Adrenal gland (tissue), 12 donors: Measurements from ENCODE around the gene EPB41L1. TPM values are rescaled to one million over a fixed set of nuclear protein-coding genes. Genes with fewer than 3 reads are reported as not detected.

Experiments used
- DNase-seq, 7 donors: peaks; one replicate each; pipeline ENCODE4 v3.0.0-alpha.2; 2019 to 2020
- H3K27ac ChIP-seq, 5 donors: fragments of 200-600 bp; sonication (generic) in 4 of 5; 1 replicate in 3 of 5; 2 replicates in 2 of 5; pipeline versions ENCODE4 v1.5.1 to v1.8.0; 2016 to 2020; ENCODE audit warnings: mild to moderate bottlenecking in 1 of 5
- H3K27me3 ChIP-seq: fragments of 200-600 bp; 2 replicates; pipeline ENCODE4 v1.8.0; 2021
- H3K36me3 ChIP-seq, 2 donors: fragments of 200-600 bp; replicated peaks in 1 of 2; 1 replicate in 1 of 2; 2 replicates in 1 of 2; pipeline versions ENCODE4 v1.5.1 to v1.8.0; 2018 to 2022
- H3K4me1 ChIP-seq, 2 donors: fragments of 200-600 bp; replicated peaks in 1 of 2; 1 replicate in 1 of 2; 2 replicates in 1 of 2; pipeline versions ENCODE4 v1.5.1 to v1.8.0; 2018 to 2021
- H3K4me3 ChIP-seq, 4 donors: fragments of 200-600 bp; sonication (generic) in 3 of 4; one replicate each; pipeline ENCODE4 v1.5.1; 2016 to 2018
- H3K9me3 ChIP-seq, 3 donors: fragments of 200-600 bp; sonication (generic) in 1 of 3; replicated peaks in 1 of 3; 1 replicate in 2 of 3; 2 replicates in 1 of 3; pipeline versions ENCODE4 v1.5.1 to v1.8.0; 2016 to 2021
- CTCF ChIP-seq, 6 experiments: fragments of 450-650 bp in 4 of 6; fragments of 200-600 bp in 2 of 6; sonication (generic) in 1 of 6; IDR thresholded peaks; 1 replicate in 5 of 6; 2 replicates in 1 of 6; pipeline versions ENCODE4 v1.5.1 to v1.8.0; 2016 to 2021; ENCODE audit warnings: antibody characterized with exemption in 6 of 6, mild to moderate bottlenecking in 2 of 6, moderate library complexity in 1 of 6
- POLR2A ChIP-seq, 2 donors: fragments of 450-650 bp; IDR thresholded peaks; one replicate each; pipeline ENCODE4 v1.6.1; 2017; ENCODE audit warnings: antibody characterized with exemption in 2 of 2, mild to moderate bottlenecking in 2 of 2, moderate library complexity in 1 of 2
- WGBS, 4 donors: extraction: QIAGEN DNeasy Blood & Tissue Kit in 2 of 4; methylation state at CpG; one replicate each; pipeline versions ENCODE4 v1.1.5 to v1.1.7; 2013 to 2017; 5-methylcytosine and 5-hydroxymethylcytosine counted together
- intact Hi-C, 2 donors: fragments of 100-400 bp; cut with DNase I; formaldehyde crosslinking; loops; one replicate each; pipeline versions ENCODE4 v1.14.1 to v1.15.0; 2022 to 2023
- polyA plus RNA-seq, 3 donors: library from polyadenylated mRNA; stranded (reverse); fragments of 200-250 nt in 2 of 3; fragments of 350-450 nt in 1 of 3; fragmentation: Illumina TruSeq in 1 of 3; extraction: RNeasy Lipid Tissue Mini Kit (QIAGEN cat#74804) in 1 of 3; gene quantifications; one replicate each; pipeline ENCODE4 v1.2.3, GENCODE V29; 2013 to 2014
- total RNA-seq, 9 donors: library from RNA; depleted of rRNA in 4 of 9; stranded (reverse); fragments of >200 nt in 4 of 9; fragments of 120-200 nt in 1 of 9; fragmentation: NEBNext Ultra II Directional in 1 of 9; extraction: Animal tissue kit (Norgen Biotek cat#: 25700) in 1 of 9; gene quantifications; one replicate each; pipeline versions ENCODE4 v1.1.0 to v1.2.4, GENCODE V29; 2013 to 2023
- donor health status: healthy with polysubstance abuse.
- donor health status: Bipolar disorder and iron deficiency.
- donor health status: DM: yes; HTN: yes; CAD: no.
- donor health status: DM: no; HTN: no; CAD: no.
- donor health status: DM: no; HTN: no; CAD: no.
- donor health status: DM: yes; HTN: yes; CAD: no.

Gene EPB41L1
- total and polyA plus RNA-seq, 12 donors = 29.8 to 1,154 (median 164) TPM

GRCh38 chr20:36157610-36158009, 3.1 kb downstream of the EPB41L1 start:
- Histone ChIP-seq H3K9me3 (no peaks in the 10 kb centered on the region), H3K36me3 (no peaks in the 10 kb centered on the region), H3K4me3 (no peak overlapping the region), H3K27me3 (no peaks in the 10 kb centered on the region), H3K4me1 (peaks cover 25 to 59% of the 10 kb centered on the region in 2 donors), H3K27ac (peak overlapping the region; percentile 22 to 94 (median 86))
- intact Hi-C loops = loop anchor here (5.0 kb wide), 2 partner anchors 35 to 40 kb away; no protein-coding TSS in a partner anchor
- no peak for TF ChIP-seq POLR2A (IDR thresholded peaks at IDR 0.05)
- no peak for TF ChIP-seq CTCF (IDR thresholded peaks at IDR 0.05)
- 20 to 70% (median 50%) methylated on average over 1 of the region's 1 CpG for WGBS, 4 donors
- peak in 1 of 7 donors; percentile 53 for DNase-seq

- TF ChIP-seq CTCF (IDR thresholded peaks at IDR 0.05) (no peak), POLR2A (IDR thresholded peaks at IDR 0.05) (no peak)
- DNase-seq = no peak
- Histone ChIP-seq H3K4me1 (peaks cover 27 to 59% of the 10 kb centered on the region in 2 donors), H3K4me3 (no peak overlapping the region), H3K27me3 (no peaks in the 10 kb centered on the region), H3K36me3 (no peaks in the 10 kb centered on the region), H3K9me3 (no peaks in the 10 kb centered on the region), H3K27ac (peak overlapping the region; percentile 1 to 94 (median 86))
- 31 to 42% (median 39%) methylated on average over 9 of the region's 9 CpGs for WGBS, 4 donors
- intact Hi-C loops = loop anchor here (5.0 kb wide), 2 partner anchors 34 to 39 kb away; no protein-coding TSS in a partner anchor
These were observed 3.7 kb downstream of the EPB41L1 start for GRCh38 chr20:36158160-36158741.

- no peaks in the 10 kb centered on the region for H3K36me3 ChIP-seq
- no peaks in the 10 kb centered on the region for H3K27me3 ChIP-seq
- peaks cover 27 to 50% of the 10 kb centered on the region in 2 donors for H3K4me1 ChIP-seq
- peak overlapping the region in 4 of 5 donors; percentile 1 to 94 (median 89) for H3K27ac ChIP-seq
- intact Hi-C loops = loop anchor here (5.0 kb wide), 2 partner anchors 32 to 37 kb away; no protein-coding TSS in a partner anchor
- TF ChIP-seq POLR2A (IDR thresholded peaks at IDR 0.05) (no peak), CTCF (IDR thresholded peaks at IDR 0.05) (no peak)
- H3K9me3 ChIP-seq = no peaks in the 10 kb centered on the region
- no peak overlapping the region for H3K4me3 ChIP-seq
- no peak for DNase-seq
These were observed 5.3 kb downstream of the EPB41L1 start for GRCh38 chr20:36159833-36160232.

GRCh38 chr20:36162272-36162966, 7.9 kb downstream of the EPB41L1 start:
- peak in 5 of 7 donors; percentile 69 to 77 (median 72) for DNase-seq
- Histone ChIP-seq H3K4me1 (peaks cover 10 to 46% of the 10 kb centered on the region in 2 donors), H3K4me3 (no peak overlapping the region), H3K27me3 (no peaks in the 10 kb centered on the region), H3K36me3 (no peaks in the 10 kb centered on the region), H3K9me3 (no peaks in the 10 kb centered on the region), H3K27ac (peak overlapping the region in 4 of 5 donors; percentile 2 to 79 (median 55))
- TF ChIP-seq POLR2A (IDR thresholded peaks at IDR 0.05) = no peak
- peak in 2 of 6 experiments; percentile 11 to 15 for TF ChIP-seq CTCF (IDR thresholded peaks at IDR 0.05)
- intact Hi-C loops = no loop called here
- WGBS, 4 donors = 24 to 39% (median 31%) methylated on average over 2 to 14 of the region's 14 CpGs
